H1 (cell line): ENCODE measurements around the gene CTXN3. TPM values are rescaled to one million over a fixed set of nuclear protein-coding genes. Genes with fewer than 3 reads are reported as not detected.

Experiments used
- CTCF ChIA-PET: fragments of 300-600 bp; sonication (Branson Sonifier 250); formaldehyde crosslinking; loops from one replicate; lab custom pipeline; 2021; ENCODE audit not compliant: partially characterized antibody; lab: Charles Lee
- POLR2A ChIA-PET: fragments of 300-600 bp; sonication (Branson Sonifier 250); formaldehyde crosslinking; loops from one replicate; lab custom pipeline; 2021; ENCODE audit warnings: inconsistent platforms; ENCODE audit not compliant: partially characterized antibody; lab: Charles Lee
- DNase-seq, 2 experiments: peaks; one replicate each; pipeline versions ENCODE4 v3.0.0 to v3.0.0-alpha.2; 2010 to 2022; ENCODE audit warnings: low spot score in 2 of 2, low read depth in 1 of 2, mixed read lengths in 1 of 2
- FAIRE-seq: peaks from 2 replicates; lab custom pipeline; 2011; peaks lifted over from hg19 to GRCh38; lab: Jason Lieb, UNC
- H2AFZ ChIP-seq: 2 replicates; pipeline ENCODE4 v1.8.1; 2012; ENCODE audit warnings: low read length, inconsistent platforms
- H2AK5ac ChIP-seq: 2 replicates; pipeline ENCODE4 v1.6.1; 2013; ENCODE audit warnings: low read depth, low read length
- H2BK120ac ChIP-seq: replicated peaks from 2 replicates; pipeline ENCODE3; 2013; ENCODE audit warnings: low read depth, low read length, inconsistent platforms
- H2BK12ac ChIP-seq: 2 replicates; pipeline ENCODE4 v1.6.1; 2013; ENCODE audit warnings: low read depth, low read length
- H2BK15ac ChIP-seq: 2 replicates; pipeline ENCODE4 v1.6.1; 2013; ENCODE audit warnings: low read length
- H2BK20ac ChIP-seq: 2 replicates; pipeline ENCODE4 v1.6.1; 2013; ENCODE audit warnings: low read length
- H2BK5ac ChIP-seq: 2 replicates; pipeline ENCODE4 v1.6.1; 2013; ENCODE audit warnings: low read depth, low read length
- H3K14ac ChIP-seq: 2 replicates; pipeline ENCODE4 v1.6.1; 2013; ENCODE audit warnings: inconsistent platforms; ENCODE audit not compliant: insufficient read length
- H3K18ac ChIP-seq: 2 replicates; pipeline ENCODE4 v1.6.1; 2013; ENCODE audit warnings: low read length; ENCODE audit errors: extremely low read depth
- H3K23ac ChIP-seq: 2 replicates; pipeline ENCODE4 v1.6.1; 2013; ENCODE audit warnings: inconsistent platforms; ENCODE audit not compliant: insufficient read length
- H3K23me2 ChIP-seq: 2 replicates; pipeline ENCODE4 v1.6.1; 2013; ENCODE audit warnings: low read depth, low read length
- H3K27ac ChIP-seq: 2 replicates; pipeline ENCODE4 v1.6.1; 2011; ENCODE audit warnings: low read depth, low read length, inconsistent platforms
- H3K27me3 ChIP-seq, 4 experiments: replicated peaks in 1 of 4; 1 replicate in 1 of 4; 2 replicates in 3 of 4; pipeline versions ENCODE4 v1.6.1 to v1.8.1; 2011 to 2013; ENCODE audit warnings: low read length in 3 of 4, mild to moderate bottlenecking in 3 of 4, inconsistent platforms in 2 of 4, mixed read lengths in 2 of 4, moderate library complexity in 1 of 4; ENCODE audit not compliant: control insufficient read depth in 3 of 4, insufficient read depth in 3 of 4; ENCODE audit errors: extremely low read depth in 1 of 4
- H3K36me3 ChIP-seq, 4 experiments: 2 replicates each; pipeline versions ENCODE4 v1.6.1 to v1.8.1; 2011 to 2013; ENCODE audit warnings: mild to moderate bottlenecking in 4 of 4, low read length in 3 of 4, moderate library complexity in 2 of 4, control low read depth in 1 of 4, inconsistent platforms in 1 of 4; ENCODE audit not compliant: insufficient read depth in 4 of 4, control insufficient read depth in 2 of 4
- H3K4ac ChIP-seq: replicated peaks from 2 replicates; pipeline ENCODE3; 2013; ENCODE audit warnings: low read length, low read depth, mixed read lengths, inconsistent platforms; ENCODE audit not compliant: insufficient read length
- H3K4me1 ChIP-seq, 4 experiments: replicated peaks in 1 of 4; 1 replicate in 1 of 4; 2 replicates in 3 of 4; pipeline versions ENCODE4 v1.6.1 to v1.8.1; 2011 to 2013; ENCODE audit warnings: low read length in 3 of 4, inconsistent platforms in 2 of 4, mixed read lengths in 1 of 4; ENCODE audit not compliant: insufficient read depth in 4 of 4, control insufficient read depth in 3 of 4
- H3K4me2 ChIP-seq, 2 experiments: 2 replicates each; pipeline versions ENCODE4 v1.6.1 to v1.8.1; 2011 to 2013; ENCODE audit warnings: low read depth in 2 of 2, low read length in 2 of 2, control low read depth in 1 of 2, inconsistent platforms in 1 of 2, mild to moderate bottlenecking in 1 of 2; ENCODE audit not compliant: insufficient read depth in 1 of 2
- H3K4me3 ChIP-seq, 4 experiments: fragments of 200-600, 300-600 bp in 1 of 4; sonication (generic), shearing (Covaris generic), sonication (Bioruptor Twin) in 1 of 4; 2 replicates each; pipeline versions ENCODE4 v1.5.1 to v1.8.1; 2011 to 2016; ENCODE audit warnings: low read length in 4 of 4, low read depth in 3 of 4, control low read depth in 2 of 4, inconsistent platforms in 2 of 4, mild to moderate bottlenecking in 2 of 4, mixed read lengths in 1 of 4, moderate library complexity in 1 of 4; ENCODE audit not compliant: insufficient read depth in 2 of 4; ENCODE audit errors: extremely low read depth in 1 of 4
- H3K56ac ChIP-seq: replicated peaks from 2 replicates; pipeline ENCODE3; 2013; ENCODE audit warnings: low read depth, mild to moderate bottlenecking, mixed read lengths, low read length, inconsistent platforms; ENCODE audit not compliant: insufficient read length
- H3K79me1 ChIP-seq: 2 replicates; pipeline ENCODE4 v1.6.1; 2013; ENCODE audit warnings: low read depth, low read length, control low read depth
- H3K79me2 ChIP-seq, 2 experiments: 2 replicates each; pipeline versions ENCODE4 v1.6.1 to v1.8.1; 2012 to 2013; ENCODE audit warnings: low read length in 2 of 2, mild to moderate bottlenecking in 2 of 2, inconsistent platforms in 1 of 2; ENCODE audit not compliant: insufficient read depth in 2 of 2, control insufficient read depth in 1 of 2
- H3K9ac ChIP-seq, 4 experiments: replicated peaks in 1 of 4; 1 replicate in 1 of 4; 2 replicates in 3 of 4; pipeline versions ENCODE4 v1.6.1 to v1.8.1; 2011 to 2013; ENCODE audit warnings: low read depth in 3 of 4, low read length in 3 of 4, control low read depth in 2 of 4, mild to moderate bottlenecking in 2 of 4, moderate library complexity in 2 of 4, inconsistent platforms in 1 of 4; ENCODE audit errors: extremely low read depth in 1 of 4
- H3K9me3 ChIP-seq, 2 experiments: 2 replicates each; pipeline versions ENCODE4 v1.6.1 to v1.8.1; 2012 to 2013; ENCODE audit warnings: mild to moderate bottlenecking in 2 of 2, moderate library complexity in 2 of 2, control low read depth in 1 of 2, inconsistent platforms in 1 of 2, low read depth in 1 of 2, low read length in 1 of 2, mixed read lengths in 1 of 2; ENCODE audit not compliant: insufficient read depth in 2 of 2
- H4K20me1 ChIP-seq, 2 experiments: replicated peaks in 1 of 2; 2 replicates each; pipeline versions ENCODE3 to v1.8.1; 2011 to 2013; ENCODE audit warnings: inconsistent platforms in 2 of 2, low read length in 2 of 2, mild to moderate bottlenecking in 1 of 2; ENCODE audit not compliant: insufficient read depth in 2 of 2, control insufficient read depth in 1 of 2
- H4K5ac ChIP-seq: 2 replicates; pipeline ENCODE4 v1.6.1; 2013; ENCODE audit warnings: low read length, low read depth, mixed read lengths, inconsistent platforms; ENCODE audit not compliant: insufficient read length
- H4K8ac ChIP-seq: 2 replicates; pipeline ENCODE4 v1.8.0; 2013; ENCODE audit warnings: mild to moderate bottlenecking, moderate library complexity, low read length, inconsistent platforms; ENCODE audit not compliant: insufficient read depth; ENCODE audit errors: extremely low read depth
- H4K91ac ChIP-seq: replicated peaks from 2 replicates; pipeline ENCODE3; 2013; ENCODE audit warnings: low read length, mixed read lengths, inconsistent platforms; ENCODE audit not compliant: insufficient read length
- EP300 ChIP-seq, 2 experiments: IDR thresholded peaks; 1 replicate in 1 of 2; 2 replicates in 1 of 2; pipeline ENCODE4 v1.6.1; 2011 to 2012; ENCODE audit warnings: low read depth in 2 of 2, low read length in 2 of 2, mild to moderate bottlenecking in 2 of 2, borderline replicate concordance in 1 of 2, inconsistent platforms in 1 of 2, moderate library complexity in 1 of 2
- EZH2 ChIP-seq: fragments of 200-600 bp; sonication (generic); IDR thresholded peaks from 2 replicates; pipeline ENCODE4 v1.7.1; 2012; ENCODE audit warnings: low read depth, mild to moderate bottlenecking, moderate library complexity, low read length, inconsistent platforms; ENCODE audit not compliant: severe bottlenecking
- MAFK ChIP-seq: IDR thresholded peaks from 2 replicates; pipeline ENCODE4 v1.6.1; 2012; ENCODE audit warnings: low read depth, mild to moderate bottlenecking, improper control_type of control experiment, low read length
- NANOG ChIP-seq: IDR thresholded peaks from 2 replicates; pipeline ENCODE4 v1.6.1; 2011; ENCODE audit warnings: low read length, low read depth, mild to moderate bottlenecking, inconsistent platforms; ENCODE audit not compliant: insufficient read depth, poor library complexity, severe bottlenecking
- NRF1 ChIP-seq: IDR thresholded peaks from 2 replicates; pipeline ENCODE4 v1.6.1; 2011; ENCODE audit warnings: mild to moderate bottlenecking, low read depth, low read length, improper control_type of control experiment
- POLR2A ChIP-seq, 2 experiments: IDR thresholded peaks; 1 replicate in 1 of 2; 2 replicates in 1 of 2; pipeline ENCODE4 v1.6.1; 2011; ENCODE audit warnings: low read depth in 2 of 2, low read length in 2 of 2, mild to moderate bottlenecking in 2 of 2; ENCODE audit errors: control extremely low read depth in 1 of 2
- SP4 ChIP-seq: IDR thresholded peaks from 2 replicates; pipeline ENCODE4 v1.6.1; 2012; ENCODE audit warnings: low read length, inconsistent platforms
- TAF1 ChIP-seq: IDR thresholded peaks from 2 replicates; pipeline ENCODE4 v1.6.1; 2011; ENCODE audit warnings: mild to moderate bottlenecking, low read depth, low read length
- TEAD4 ChIP-seq: IDR thresholded peaks from 2 replicates; pipeline ENCODE4 v1.6.1; 2012; ENCODE audit warnings: low read depth, low read length, inconsistent platforms, mixed read lengths
- WGBS, 2 experiments: shearing (Covaris generic) in 1 of 2; methylation state at CpG; one replicate each; pipeline versions ENCODE4 v1.1.6 to v1.1.7; 2013 to 2015; ENCODE audit warnings: low lambda C conversion rate in 2 of 2, mixed read lengths in 2 of 2, inconsistent platforms in 1 of 2, low coverage in 1 of 2, missing lambda C conversion rate in 1 of 2; ENCODE audit not compliant: insufficient replicate concordance in 2 of 2, insufficient coverage in 1 of 2, insufficient read length in 1 of 2; ENCODE audit errors: extremely low coverage in 1 of 2, missing lambda C conversion rate in 1 of 2; 5-methylcytosine and 5-hydroxymethylcytosine counted together
- polyA plus RNA-seq, 7 experiments: library from polyadenylated mRNA; depleted of rRNA in 3 of 7; stranded (reverse) in 5 of 7; unstranded in 2 of 7; fragments of >200 nt in 5 of 7; fragments of 200-250 nt in 2 of 7; gene quantifications; 1 replicate in 5 of 7; 2 replicates in 1 of 7; 4 replicates in 1 of 7; pipeline versions ENCODE4 v1.2.1 to v1.2.3, GENCODE V29; 2011 to 2013; ENCODE audit warnings: missing spikeins in 2 of 7, mixed read lengths in 2 of 7
- total RNA-seq: library from RNA; stranded (reverse); fragmentation: NEBNext Ultra II Directional; extraction: Animal tissue kit (Norgen Biotek cat#: 25700); gene quantifications from 2 replicates; pipeline ENCODE4 v1.2.1, GENCODE V29; 2021
- TF ChIP-seq, protein P1 (sequence below): IDR thresholded peaks from 2 replicates; pipeline ENCODE4 v1.6.1; 2012; ENCODE audit warnings: inconsistent platforms
- TF ChIP-seq, protein P2 (sequence below): IDR thresholded peaks from 2 replicates; pipeline ENCODE4 v1.6.1; 2012; ENCODE audit warnings: low read length, inconsistent platforms

The CTXN3 gene
- total and polyA plus RNA-seq, 2 of the 8 experiments (the other 6 are each of a cell fraction or from before 2014, with no cell fraction given): 0.05 TPM; not detected in 1

DNA sequence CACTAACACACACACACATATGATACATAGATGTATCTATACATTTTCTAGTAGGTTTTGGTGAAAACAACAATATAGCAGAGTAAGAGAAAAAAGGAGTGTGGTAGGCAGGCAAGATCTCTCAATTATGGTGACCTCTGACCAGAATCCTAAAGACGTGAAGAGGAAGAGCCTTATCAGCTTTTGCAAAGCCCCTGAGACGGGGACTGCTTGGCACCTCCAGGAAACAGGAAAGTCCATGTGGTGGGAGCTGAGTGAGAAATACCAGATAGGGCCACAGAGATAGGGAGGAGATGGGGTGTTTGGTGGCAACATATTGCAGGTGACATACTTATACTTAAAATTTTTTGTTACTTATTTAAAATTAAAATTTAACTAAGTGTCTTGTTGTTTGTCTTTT is 39.9 kb upstream of the CTXN3 start:
- Histone ChIP-seq H3K27ac (no peak overlapping the region), H4K91ac (no peak overlapping the region)
- FAIRE-seq: no peak

More for the DNA sequence above, 39.9 kb upstream of the CTXN3 start:
- no peaks in the 10 kb centered on the region for H3K27me3 ChIP-seq
- H2AFZ ChIP-seq: no peak overlapping the region
- no peak overlapping the region for H3K4me2 ChIP-seq
- H4K5ac ChIP-seq: no peak overlapping the region
- H3K56ac ChIP-seq: no peak overlapping the region
- no peak overlapping the region for H3K23ac ChIP-seq
- ChIA-PET CTCF (no interaction called here), POLR2A (interaction anchor here (1.5 kb wide), 1 partner anchor 19 kb away, joined by 5 read pairs; no protein-coding TSS in a partner anchor)
- 55% methylated on average over 2 of the region's 2 CpGs; no CpG with 5 or more reads in 1 of the 2 experiments for WGBS, 2 experiments
- H3K36me3 ChIP-seq: no peaks in the 10 kb centered on the region
- no peak overlapping the region for H4K8ac ChIP-seq
- no peaks in the 10 kb centered on the region for H4K20me1 ChIP-seq
- no peak overlapping the region for H2BK20ac ChIP-seq
- no peak overlapping the region for H3K4me3 ChIP-seq
- no peaks in the 10 kb centered on the region for H3K79me2 ChIP-seq
- H2BK15ac ChIP-seq: no peak overlapping the region
- no peak for DNase-seq
- H3K79me1 ChIP-seq: no peaks in the 10 kb centered on the region
- H2BK5ac ChIP-seq: no peak overlapping the region
- H3K9ac ChIP-seq: no peak overlapping the region
- no peak overlapping the region for H2BK120ac ChIP-seq
- H3K9me3 ChIP-seq: no peaks in the 10 kb centered on the region
- no peaks in the 10 kb centered on the region for H3K4me1 ChIP-seq
- H2BK12ac ChIP-seq: no peak overlapping the region
- TF ChIP-seq TEAD4 (no peak), EP300 (IDR thresholded peaks at IDR 0.05; ENCODE audit: borderline replicate concordance in 1 of 2, low read depth in 2 of 2, low read length in 2 of 2) (no peak), MAFK (no peak), EZH2 (no peak), NANOG (no peak), NRF1 (no peak), TAF1 (no peak), POLR2A (IDR thresholded peaks at IDR 0.05; ENCODE audit: control extremely low read depth in 1 of 2, low read depth in 2 of 2, low read length in 2 of 2) (no peak), SP4 (no peak)
- TF ChIP-seq, protein P1, sequence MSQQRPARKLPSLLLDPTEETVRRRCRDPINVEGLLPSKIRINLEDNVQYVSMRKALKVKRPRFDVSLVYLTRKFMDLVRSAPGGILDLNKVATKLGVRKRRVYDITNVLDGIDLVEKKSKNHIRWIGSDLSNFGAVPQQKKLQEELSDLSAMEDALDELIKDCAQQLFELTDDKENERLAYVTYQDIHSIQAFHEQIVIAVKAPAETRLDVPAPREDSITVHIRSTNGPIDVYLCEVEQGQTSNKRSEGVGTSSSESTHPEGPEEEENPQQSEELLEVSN: no peak
- TF ChIP-seq, protein P2, sequence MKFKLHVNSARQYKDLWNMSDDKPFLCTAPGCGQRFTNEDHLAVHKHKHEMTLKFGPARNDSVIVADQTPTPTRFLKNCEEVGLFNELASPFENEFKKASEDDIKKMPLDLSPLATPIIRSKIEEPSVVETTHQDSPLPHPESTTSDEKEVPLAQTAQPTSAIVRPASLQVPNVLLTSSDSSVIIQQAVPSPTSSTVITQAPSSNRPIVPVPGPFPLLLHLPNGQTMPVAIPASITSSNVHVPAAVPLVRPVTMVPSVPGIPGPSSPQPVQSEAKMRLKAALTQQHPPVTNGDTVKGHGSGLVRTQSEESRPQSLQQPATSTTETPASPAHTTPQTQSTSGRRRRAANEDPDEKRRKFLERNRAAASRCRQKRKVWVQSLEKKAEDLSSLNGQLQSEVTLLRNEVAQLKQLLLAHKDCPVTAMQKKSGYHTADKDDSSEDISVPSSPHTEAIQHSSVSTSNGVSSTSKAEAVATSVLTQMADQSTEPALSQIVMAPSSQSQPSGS: no peak
- no peak overlapping the region for H2AK5ac ChIP-seq
- no peak overlapping the region for H3K14ac ChIP-seq
- H3K23me2 ChIP-seq: no peaks in the 10 kb centered on the region
- H3K18ac ChIP-seq: no peak overlapping the region
- H3K4ac ChIP-seq: no peak overlapping the region
